B cell (primary cell): ENCODE measurements around the gene JUP. TPM values are rescaled to one million over a fixed set of nuclear protein-coding genes. Genes with fewer than 3 reads are reported as not detected.

Source experiments
- ATAC-seq: fragments of 200-7000 bp; cut with Tn5 transposase; one replicate; pipeline ENCODE4 v1.10.0; 2021; ENCODE audit warnings: low read depth, mild to moderate bottlenecking, moderate number of reproducible peaks, moderate library complexity
- CTCF ChIA-PET: fragments of 350-600 bp; sonication (Branson Sonifier 250); formaldehyde crosslinking; loops from one replicate; lab custom pipeline; 2021; ENCODE audit warnings: antibody characterized with exemption, inconsistent platforms; lab: Charles Lee
- POLR2A ChIA-PET: fragments of 350-600 bp; sonication (Branson Sonifier 250); formaldehyde crosslinking; loops from one replicate; lab custom pipeline; 2021; ENCODE audit warnings: antibody characterized with exemption; lab: Charles Lee
- DNase-seq: peaks from one replicate; pipeline ENCODE4 v3.0.0; 2013
- H2AFZ ChIP-seq: 2 replicates; pipeline ENCODE4 v1.6.1; 2012; ENCODE audit warnings: mild to moderate bottlenecking, low read depth, low read length; ENCODE audit not compliant: insufficient read depth, poor library complexity, severe bottlenecking
- H3K27ac ChIP-seq, 2 donors: 1 replicate in 1 of 2; 2 replicates in 1 of 2; pipeline ENCODE4 v1.5.1; 2012 to 2013; ENCODE audit warnings: low read length in 2 of 2, mild to moderate bottlenecking in 2 of 2, moderate library complexity in 1 of 2
- H3K27me3 ChIP-seq, 4 experiments: fragments of 200-600 bp in 1 of 4; sonication (generic) in 1 of 4; replicated peaks in 1 of 4; 1 replicate in 2 of 4; 2 replicates in 2 of 4; pipeline versions ENCODE4 v1.6.1 to v1.7.0; 2013 to 2016; ENCODE audit warnings: low read length in 3 of 4, mild to moderate bottlenecking in 2 of 4, mixed read lengths in 1 of 4, moderate library complexity in 1 of 4; ENCODE audit not compliant: insufficient read depth in 4 of 4, control insufficient read depth in 3 of 4; ENCODE audit errors: control extremely low read depth in 1 of 4
- H3K36me3 ChIP-seq, 2 experiments: replicated peaks in 1 of 2; 1 replicate in 1 of 2; 2 replicates in 1 of 2; pipeline versions ENCODE4 v1.6.1 to v1.7.1; 2013; ENCODE audit warnings: low read length in 1 of 2; ENCODE audit not compliant: insufficient read depth in 2 of 2, control insufficient read depth in 1 of 2; ENCODE audit errors: control extremely low read depth in 1 of 2, extremely low read depth in 1 of 2
- H3K4me1 ChIP-seq, 2 donors: fragments of 200-600 bp in 1 of 2; sonication (generic) in 1 of 2; 1 replicate in 1 of 2; 2 replicates in 1 of 2; pipeline versions ENCODE4 v1.5.1 to v1.6.1; 2013 to 2017; ENCODE audit warnings: low read length in 2 of 2; ENCODE audit not compliant: control insufficient read depth in 2 of 2, insufficient read depth in 2 of 2
- H3K4me2 ChIP-seq: replicated peaks from 2 replicates; pipeline ENCODE3; 2012; ENCODE audit warnings: mild to moderate bottlenecking, low read depth, low read length; ENCODE audit not compliant: poor library complexity, severe bottlenecking
- H3K4me3 ChIP-seq, 5 experiments: fragments of 200-600 bp in 1 of 5; sonication (generic) in 1 of 5; 1 replicate in 3 of 5; 2 replicates in 2 of 5; pipeline versions ENCODE4 v1.5.1 to v1.7.0; 2011 to 2016; ENCODE audit warnings: low read length in 4 of 5, mild to moderate bottlenecking in 4 of 5, low read depth in 2 of 5, control low read depth in 1 of 5, moderate library complexity in 1 of 5; ENCODE audit not compliant: insufficient read depth in 1 of 5; ENCODE audit errors: control extremely low read depth in 1 of 5, extremely low read depth in 1 of 5
- H3K79me2 ChIP-seq: fragments of 200-600 bp; sonication (generic); one replicate; pipeline ENCODE4 v1.6.0; 2016; ENCODE audit warnings: low read length; ENCODE audit not compliant: control insufficient read depth, insufficient read depth
- H3K9ac ChIP-seq: fragments of 200-600 bp; sonication (generic); 2 replicates; pipeline ENCODE4 v1.6.1; 2017; ENCODE audit warnings: mild to moderate bottlenecking, low read length, moderate library complexity
- H3K9me3 ChIP-seq, 3 donors: one replicate each; pipeline versions ENCODE4 v1.6.1 to v1.7.1; 2013; ENCODE audit warnings: low read length in 2 of 3; ENCODE audit not compliant: control insufficient read depth in 2 of 3, insufficient read depth in 1 of 3; ENCODE audit errors: control extremely low read depth in 1 of 3
- H4K20me1 ChIP-seq: 2 replicates; pipeline ENCODE4 v1.6.0; 2012; ENCODE audit warnings: mild to moderate bottlenecking, low read length; ENCODE audit not compliant: insufficient read depth, control insufficient read depth, poor library complexity, severe bottlenecking
- H3K27ac Mint-ChIP-seq: one replicate; pipeline ENCODE4 v1.8.0; 2021; ENCODE audit warnings: mixed read lengths
- H3K27me3 Mint-ChIP-seq: one replicate; pipeline ENCODE4 v1.8.0; 2021; ENCODE audit warnings: mixed read lengths
- H3K4me1 Mint-ChIP-seq: one replicate; pipeline ENCODE4 v1.8.0; 2021; ENCODE audit warnings: mixed read lengths
- H3K4me3 Mint-ChIP-seq: one replicate; pipeline ENCODE4 v1.8.0; 2021; ENCODE audit warnings: mixed read lengths
- H3K9me3 Mint-ChIP-seq: one replicate; pipeline ENCODE4 v1.8.0; 2022; ENCODE audit warnings: mixed read lengths; ENCODE audit not compliant: insufficient read depth
- EZH2 ChIP-seq: IDR thresholded peaks from 2 replicates; pipeline ENCODE4 v1.6.1; 2012; ENCODE audit warnings: borderline replicate concordance, low read depth, mild to moderate bottlenecking, moderate library complexity, low read length; ENCODE audit not compliant: insufficient read depth, poor library complexity, severe bottlenecking
- WGBS: methylation state at CpG from one replicate; pipeline ENCODE4 v1.1.5; 2013; ENCODE audit warnings: missing lambda C conversion rate; ENCODE audit not compliant: insufficient coverage; 5-methylcytosine and 5-hydroxymethylcytosine counted together
- intact Hi-C: fragments of 100-400 bp; cut with micrococcal nuclease; formaldehyde crosslinking; loops from one replicate; pipeline ENCODE4 v1.10.0; 2022
- polyA plus RNA-seq: library from polyadenylated mRNA; depleted of rRNA; stranded (reverse); fragments of >200 nt; gene quantifications from 2 replicates; pipeline ENCODE4 v1.2.3, GENCODE V29; 2012
- total RNA-seq, 2 donors: library from RNA; stranded (reverse); fragments of 120-200 nt in 1 of 2; gene quantifications; 1 replicate in 1 of 2; 2 replicates in 1 of 2; pipeline versions ENCODE4 v1.2.3 to v1.2.4, GENCODE V29; 2013 to 2022
- TF ChIP-seq, protein P1 (sequence below): fragments of 200-600 bp; IDR thresholded peaks from one replicate; pipeline ENCODE4 v1.8.0; 2022; ENCODE audit warnings: antibody characterized with exemption, mild to moderate bottlenecking

Gene JUP
- total and polyA plus RNA-seq, 2 donors (not counting 1 experiment from before 2014, with no cell fraction given), result 62.9 to 63.3 TPM

DNA sequence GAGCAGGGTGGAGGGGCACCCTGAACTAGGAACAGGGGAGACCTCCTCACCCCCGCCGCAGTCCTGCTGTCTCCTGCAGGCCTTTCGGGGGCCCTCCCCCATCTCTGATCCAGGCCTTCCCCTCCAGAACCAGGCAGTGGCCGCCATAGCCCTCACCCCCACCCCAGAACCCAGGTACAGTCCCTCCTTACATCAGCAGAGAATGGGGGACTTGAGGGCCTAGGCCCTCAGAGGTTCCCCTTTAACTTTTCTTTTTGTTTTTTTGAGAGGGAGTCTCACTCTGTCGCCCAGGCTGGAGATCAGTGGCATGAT, 47.8 kb downstream of the JUP start:
- Mint-ChIP-seq H3K4me3 (no peak overlapping the region), H3K4me1 (peaks cover 8% of the 10 kb centered on the region), H3K27ac (no peak overlapping the region), H3K9me3 (no peaks in the 10 kb centered on the region), H3K27me3 (peaks cover 23% of the 10 kb centered on the region)
- no peak for TF ChIP-seq EZH2
- TF ChIP-seq, protein P1, sequence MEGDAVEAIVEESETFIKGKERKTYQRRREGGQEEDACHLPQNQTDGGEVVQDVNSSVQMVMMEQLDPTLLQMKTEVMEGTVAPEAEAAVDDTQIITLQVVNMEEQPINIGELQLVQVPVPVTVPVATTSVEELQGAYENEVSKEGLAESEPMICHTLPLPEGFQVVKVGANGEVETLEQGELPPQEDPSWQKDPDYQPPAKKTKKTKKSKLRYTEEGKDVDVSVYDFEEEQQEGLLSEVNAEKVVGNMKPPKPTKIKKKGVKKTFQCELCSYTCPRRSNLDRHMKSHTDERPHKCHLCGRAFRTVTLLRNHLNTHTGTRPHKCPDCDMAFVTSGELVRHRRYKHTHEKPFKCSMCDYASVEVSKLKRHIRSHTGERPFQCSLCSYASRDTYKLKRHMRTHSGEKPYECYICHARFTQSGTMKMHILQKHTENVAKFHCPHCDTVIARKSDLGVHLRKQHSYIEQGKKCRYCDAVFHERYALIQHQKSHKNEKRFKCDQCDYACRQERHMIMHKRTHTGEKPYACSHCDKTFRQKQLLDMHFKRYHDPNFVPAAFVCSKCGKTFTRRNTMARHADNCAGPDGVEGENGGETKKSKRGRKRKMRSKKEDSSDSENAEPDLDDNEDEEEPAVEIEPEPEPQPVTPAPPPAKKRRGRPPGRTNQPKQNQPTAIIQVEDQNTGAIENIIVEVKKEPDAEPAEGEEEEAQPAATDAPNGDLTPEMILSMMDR, result no peak
- H3K9ac ChIP-seq, result no peak overlapping the region
- no peak overlapping the region for H3K4me3 ChIP-seq
- intact Hi-C loops, result loop anchor here (1.0 to 10.0 kb wide), 6 partner anchors 49 to 378 kb away; partner anchors contain the start of genes CNP, JUP and P3H4
- H2AFZ ChIP-seq, result no peak overlapping the region
- ChIA-PET CTCF (interaction anchor here (1.0 kb wide), 1 partner anchor 63 kb away, joined by 3 read pairs; no protein-coding TSS in a partner anchor), POLR2A (no interaction called here)
- H3K9me3 ChIP-seq, result peaks cover 0 to 3% (median 0%) of the 10 kb centered on the region in 3 donors
- no peaks in the 10 kb centered on the region for H3K36me3 ChIP-seq
- no peak overlapping the region for H3K27ac ChIP-seq
- 95% methylated on average over 4 of the region's 5 CpGs for WGBS
- DNase-seq (no peak), ATAC-seq (no peak)
- no peak overlapping the region for H3K4me2 ChIP-seq
- H3K79me2 ChIP-seq, result no peaks in the 10 kb centered on the region
- peaks cover 0 to 38% (median 25%) of the 10 kb centered on the region in 4 experiments for H3K27me3 ChIP-seq
- peaks cover 23 to 24% of the 10 kb centered on the region in 2 donors for H3K4me1 ChIP-seq
- H4K20me1 ChIP-seq, result no peaks in the 10 kb centered on the region

DNA sequence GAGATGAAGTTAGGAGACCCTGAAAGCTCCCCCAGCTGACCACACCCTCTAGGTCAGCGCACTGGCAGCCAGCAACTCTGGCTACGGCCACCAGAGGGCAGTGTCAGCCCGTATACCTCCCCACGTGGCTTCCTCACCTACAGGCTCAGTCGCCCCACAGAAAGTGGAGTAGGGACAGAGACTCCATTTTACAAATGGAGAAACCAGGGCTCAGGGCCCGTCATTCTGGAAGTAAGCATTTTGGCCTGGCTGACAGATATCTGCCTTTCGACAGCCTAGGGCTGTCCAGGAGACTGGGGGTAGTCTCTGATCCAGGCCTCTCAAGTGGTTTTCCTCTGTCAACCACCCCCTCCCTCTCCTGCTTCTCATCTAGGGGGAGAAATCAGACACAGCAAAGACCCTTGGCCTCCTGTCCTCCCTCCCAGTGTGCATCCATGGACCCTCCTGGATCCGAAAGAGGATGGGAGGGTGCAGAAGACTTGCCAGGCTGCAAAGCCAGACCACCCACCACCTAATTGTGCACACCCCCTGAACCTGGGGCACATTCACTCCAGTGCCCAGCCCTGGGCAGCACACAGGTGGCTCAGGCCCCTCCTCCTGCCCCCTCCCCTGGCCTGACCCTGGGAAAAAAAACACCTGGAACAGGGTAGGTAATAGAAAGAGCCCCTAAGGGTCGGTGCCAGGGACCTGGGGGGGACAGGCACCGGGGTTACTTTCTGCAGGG, 48.3 kb downstream of the JUP start:
- DNase-seq (peak; percentile 88), ATAC-seq (peak; percentile 90)
- WGBS, result 27% methylated on average over 8 of the region's 10 CpGs
- H3K4me3 ChIP-seq, result no peak overlapping the region
- CTCF ChIA-PET, result interaction anchor here (0.6 to 4.7 kb wide), 20 partner anchors 12 to 366 kb away, joined by 3 to 100 read pairs (median 3); partner anchors contain the start of genes ACLY, JUP and P3H4
- H2AFZ ChIP-seq, result peak overlapping the region; percentile 66
- H3K9me3 Mint-ChIP-seq, result no peaks in the 10 kb centered on the region
- no peak overlapping the region for H3K9ac ChIP-seq
- H3K79me2 ChIP-seq, result no peaks in the 10 kb centered on the region
- intact Hi-C loops, result loop anchor here (1.0 to 10.0 kb wide), 6 partner anchors 49 to 378 kb away; partner anchors contain the start of genes CNP, JUP and P3H4
- POLR2A ChIA-PET, result no interaction called here
- peaks cover 23 to 25% of the 10 kb centered on the region in 2 donors for H3K4me1 ChIP-seq
- TF ChIP-seq, protein P1, result peak; percentile 99
- TF ChIP-seq EZH2, result no peak
- no peak overlapping the region for H3K4me3 Mint-ChIP-seq
- H3K4me1 Mint-ChIP-seq, result peaks cover 11% of the 10 kb centered on the region
- H3K27me3 ChIP-seq, result peaks cover 0 to 42% (median 26%) of the 10 kb centered on the region in 4 experiments
- H3K27me3 Mint-ChIP-seq, result peaks cover 28% of the 10 kb centered on the region
- no peak overlapping the region for H3K27ac ChIP-seq
- no peak overlapping the region for H3K27ac Mint-ChIP-seq
- H4K20me1 ChIP-seq, result no peaks in the 10 kb centered on the region
- no peaks in the 10 kb centered on the region for H3K36me3 ChIP-seq
- H3K9me3 ChIP-seq, result peaks cover 0 to 3% (median 0%) of the 10 kb centered on the region in 3 donors
- H3K4me2 ChIP-seq, result peak overlapping the region; percentile 23
